Mucosa of descending colon (tissue), 3 donors: ENCODE results near the gene SPEM1. TPM values are rescaled to one million over a fixed set of nuclear protein-coding genes. Genes with fewer than 3 reads are reported as not detected.

ENCODE experiments used
- ATAC-seq: fragments of 200-7000 bp; cut with Tn5 transposase; one replicate; pipeline ENCODE4 v1.9.1; 2020; ENCODE audit warnings: mild to moderate bottlenecking, moderate library complexity
- DNase-seq, 3 donors: peaks; one replicate each; pipeline ENCODE4 v3.0.0-alpha.2; 2020
- H3K36me3 ChIP-seq: fragments of 200-600 bp; one replicate; pipeline ENCODE4 v1.8.0; 2021; ENCODE audit warnings: low read depth, mild to moderate bottlenecking
- H3K4me1 ChIP-seq: fragments of 200-600 bp; one replicate; pipeline ENCODE4 v1.8.0; 2021; ENCODE audit warnings: low read depth, mild to moderate bottlenecking
- H3K4me3 ChIP-seq: fragments of 200-600 bp; one replicate; pipeline ENCODE4 v1.8.0; 2021; ENCODE audit warnings: mild to moderate bottlenecking
- H3K9me3 ChIP-seq: fragments of 200-600 bp; one replicate; pipeline ENCODE4 v1.8.0; 2021; ENCODE audit warnings: mild to moderate bottlenecking
- intact Hi-C, 2 donors: fragments of 100-400 bp; cut with DNase I in 1 of 2; cut with micrococcal nuclease in 1 of 2; formaldehyde crosslinking; loops; one replicate each; pipeline versions ENCODE4 v1.11.0 to v1.11.1; 2022; cut with DNase I, micrococcal nuclease
- total RNA-seq, 3 donors: library from RNA; stranded (reverse); fragmentation: NEBNext Ultra II Directional in 2 of 3; extraction: Animal tissue kit (Norgen Biotek cat#: 25700) in 2 of 3; gene quantifications; one replicate each; pipeline versions ENCODE4 v1.2.1 to v1.2.4, GENCODE V29; 2021 to 2023
- TF ChIP-seq, protein P1 (sequence below): fragments of 200-600 bp; IDR thresholded peaks from one replicate; pipeline ENCODE4 v1.8.0; 2022; ENCODE audit warnings: antibody characterized with exemption, mild to moderate bottlenecking
- donor health status: DM: no; HTN: no; CAD: no; lungs with moderate emphysema.
- donor health status: DM: no; HTN: no; CAD: no.
- donor health status: DM: no; HTN: yes; CAD: no.

The SPEM1 gene
- total RNA-seq, 3 donors from 2014 or later: not detected

DNA sequence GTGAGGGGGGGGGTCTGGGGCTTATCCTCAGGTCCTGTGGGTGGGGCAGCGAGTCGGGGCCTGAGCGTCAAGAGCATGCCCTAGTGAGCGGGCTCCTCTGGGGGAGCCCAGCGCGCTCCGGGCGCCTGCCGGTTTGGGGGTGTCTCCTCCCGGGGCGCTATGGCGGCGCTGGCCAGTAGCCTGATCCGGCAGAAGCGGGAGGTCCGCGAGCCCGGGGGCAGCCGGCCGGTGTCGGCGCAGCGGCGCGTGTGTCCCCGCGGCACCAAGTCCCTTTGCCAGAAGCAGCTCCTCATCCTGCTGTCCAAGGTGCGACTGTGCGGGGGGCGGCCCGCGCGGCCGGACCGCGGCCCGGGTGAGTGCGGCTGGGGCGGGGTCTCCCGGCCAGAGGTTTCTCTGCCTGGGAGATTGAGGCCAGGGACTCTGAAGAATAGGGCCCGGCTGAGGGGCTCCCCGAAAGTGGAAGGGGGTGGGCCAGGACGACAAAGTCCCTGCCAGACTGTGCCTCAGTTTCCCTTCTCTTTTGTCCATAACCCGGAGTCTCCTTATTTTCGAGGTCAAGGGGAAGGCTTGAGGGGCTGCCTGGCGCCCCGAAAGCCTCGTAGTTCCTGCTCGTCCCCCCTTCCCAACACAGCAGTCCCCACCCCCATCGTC lies 19.5 kb downstream of the SPEM1 start, which contains the start of gene FGF11:
Gene FGF11, plus strand, starts transcription at position 51 of the 651 bp plus-strand sequence. Its CDS starts 109 bp downstream, at position 160.
- peak in 1 of 3 donors; percentile 43 for DNase-seq
- H3K9me3 ChIP-seq: no peaks in the 10 kb centered on the region
- no peak for ATAC-seq
- H3K4me3 ChIP-seq: no peak within 1 kb of the TSS
- intact Hi-C loops: no loop called here
- H3K4me1 ChIP-seq: peaks cover 26% of the 10 kb centered on the region
- H3K36me3 ChIP-seq: no peaks in the 10 kb centered on the region
- TF ChIP-seq, protein P1, sequence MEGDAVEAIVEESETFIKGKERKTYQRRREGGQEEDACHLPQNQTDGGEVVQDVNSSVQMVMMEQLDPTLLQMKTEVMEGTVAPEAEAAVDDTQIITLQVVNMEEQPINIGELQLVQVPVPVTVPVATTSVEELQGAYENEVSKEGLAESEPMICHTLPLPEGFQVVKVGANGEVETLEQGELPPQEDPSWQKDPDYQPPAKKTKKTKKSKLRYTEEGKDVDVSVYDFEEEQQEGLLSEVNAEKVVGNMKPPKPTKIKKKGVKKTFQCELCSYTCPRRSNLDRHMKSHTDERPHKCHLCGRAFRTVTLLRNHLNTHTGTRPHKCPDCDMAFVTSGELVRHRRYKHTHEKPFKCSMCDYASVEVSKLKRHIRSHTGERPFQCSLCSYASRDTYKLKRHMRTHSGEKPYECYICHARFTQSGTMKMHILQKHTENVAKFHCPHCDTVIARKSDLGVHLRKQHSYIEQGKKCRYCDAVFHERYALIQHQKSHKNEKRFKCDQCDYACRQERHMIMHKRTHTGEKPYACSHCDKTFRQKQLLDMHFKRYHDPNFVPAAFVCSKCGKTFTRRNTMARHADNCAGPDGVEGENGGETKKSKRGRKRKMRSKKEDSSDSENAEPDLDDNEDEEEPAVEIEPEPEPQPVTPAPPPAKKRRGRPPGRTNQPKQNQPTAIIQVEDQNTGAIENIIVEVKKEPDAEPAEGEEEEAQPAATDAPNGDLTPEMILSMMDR: no peak

DNA sequence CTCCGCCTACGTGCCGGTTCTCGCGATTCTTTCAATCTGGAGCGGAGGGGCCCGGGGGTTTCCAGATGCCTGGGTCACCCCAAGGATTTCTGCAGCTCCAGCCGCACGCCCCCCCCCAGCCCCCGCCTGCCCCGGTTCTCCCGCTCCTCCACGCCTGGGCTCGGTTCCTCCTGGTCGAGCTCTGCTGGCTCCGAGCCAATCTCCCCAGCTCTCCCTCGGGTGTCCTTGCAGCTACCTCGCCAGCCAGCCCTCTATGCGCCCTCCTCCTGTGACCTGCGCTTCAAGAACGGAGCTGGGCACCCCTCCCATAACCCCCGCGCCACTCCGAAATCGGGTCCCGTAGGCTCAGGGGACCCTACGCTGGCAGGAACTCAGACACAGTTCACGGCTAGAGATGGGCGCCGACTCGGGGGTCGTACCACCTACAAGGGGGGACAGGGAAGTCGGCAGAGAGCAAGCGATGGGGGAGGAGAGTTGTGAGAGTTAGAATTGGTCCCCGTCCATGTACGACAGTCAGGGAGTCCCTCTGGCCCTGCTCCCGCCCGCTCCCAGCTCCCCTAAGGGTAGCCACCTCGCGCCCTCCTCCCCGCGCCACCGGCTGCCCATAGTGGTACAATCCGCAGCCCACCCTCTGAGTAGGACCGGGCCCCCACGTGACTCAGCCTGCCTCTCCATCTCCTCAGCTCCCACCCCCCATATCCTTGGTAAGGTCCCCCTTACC lies 20.1 kb downstream of the SPEM1 start:
- TF ChIP-seq, protein P1: no peak
- no peak overlapping the region for H3K4me3 ChIP-seq
- ATAC-seq: no peak
- intact Hi-C loops: no loop called here
- H3K36me3 ChIP-seq: no peaks in the 10 kb centered on the region
- no peaks in the 10 kb centered on the region for H3K9me3 ChIP-seq
- peak; percentile 49 to 69 (median 65) for DNase-seq
- peaks cover 31% of the 10 kb centered on the region for H3K4me1 ChIP-seq

DNA sequence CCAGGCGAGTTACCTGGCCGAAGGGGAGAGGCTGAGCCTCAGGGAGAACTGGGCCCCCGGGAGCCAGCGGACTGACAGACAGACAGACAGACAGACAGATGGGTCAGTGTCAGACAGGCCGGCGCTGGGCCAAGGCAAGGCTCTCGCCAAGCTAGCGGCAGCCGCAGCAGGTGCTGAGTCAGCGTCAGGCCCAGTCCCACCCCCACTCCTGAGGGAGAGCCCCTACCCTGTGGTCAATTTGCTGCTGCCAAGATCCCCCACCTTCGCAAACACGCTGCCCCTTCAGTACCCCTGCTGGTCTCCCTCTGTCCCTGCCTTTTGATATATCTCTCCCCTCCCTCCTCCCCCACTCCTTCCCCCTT lies 20.7 kb downstream of the SPEM1 start:
- no peak overlapping the region for H3K4me3 ChIP-seq
- intact Hi-C loops: no loop called here
- H3K4me1 ChIP-seq: peaks cover 31% of the 10 kb centered on the region
- H3K9me3 ChIP-seq: no peaks in the 10 kb centered on the region
- no peaks in the 10 kb centered on the region for H3K36me3 ChIP-seq
- TF ChIP-seq, protein P1: no peak
- no peak for DNase-seq
- no peak for ATAC-seq

DNA sequence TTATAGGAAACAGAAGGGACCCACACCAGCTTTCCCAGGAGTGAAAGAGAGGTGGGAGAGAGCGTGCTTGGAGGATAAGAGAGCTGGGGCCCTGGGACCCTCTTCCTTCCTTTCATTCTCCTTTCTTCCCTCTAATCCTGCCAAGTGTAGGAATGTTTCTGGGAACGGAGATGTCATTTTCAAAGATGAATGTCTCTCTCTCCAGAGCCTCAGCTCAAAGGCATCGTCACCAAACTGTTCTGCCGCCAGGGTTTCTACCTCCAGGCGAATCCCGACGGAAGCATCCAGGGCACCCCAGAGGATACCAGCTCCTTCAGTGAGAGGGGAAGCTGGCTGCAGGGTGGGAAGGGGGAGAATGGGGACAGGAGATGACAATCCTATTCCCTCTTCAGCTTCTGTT lies 21.1 kb downstream of the SPEM1 start:
- Histone ChIP-seq H3K36me3 (no peaks in the 10 kb centered on the region), H3K4me1 (peaks cover 31% of the 10 kb centered on the region), H3K9me3 (no peaks in the 10 kb centered on the region), H3K4me3 (no peak overlapping the region)
- TF ChIP-seq, protein P1: no peak
- intact Hi-C loops: no loop called here
- ATAC-seq (no peak), DNase-seq (no peak)

DNA sequence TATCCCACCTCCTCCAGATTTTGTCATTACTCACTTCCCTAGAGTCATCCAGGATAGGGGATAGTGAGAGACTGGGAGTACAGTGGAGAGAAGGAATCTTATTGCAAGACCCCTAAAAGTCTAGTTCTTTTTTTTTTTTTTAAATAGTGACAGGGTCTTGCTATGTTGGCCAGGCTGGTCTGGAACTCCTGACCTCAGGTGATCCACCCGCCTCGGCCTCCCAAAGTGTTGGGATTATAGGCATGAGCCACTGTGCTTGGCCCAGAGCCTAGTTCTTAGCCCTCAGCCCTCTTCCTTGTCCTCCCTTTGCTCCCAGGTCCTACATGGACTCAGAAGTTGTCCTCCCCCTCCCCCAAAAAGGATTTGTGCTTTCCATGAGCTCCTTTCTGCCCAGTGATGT lies 22.0 kb downstream of the SPEM1 start:
- intact Hi-C loops: no loop called here

More for the DNA sequence above, 22.0 kb downstream of the SPEM1 start:
- DNase-seq (no peak), ATAC-seq (no peak)
- Histone ChIP-seq H3K4me1 (peaks cover 30% of the 10 kb centered on the region), H3K4me3 (no peak overlapping the region), H3K36me3 (no peaks in the 10 kb centered on the region), H3K9me3 (no peaks in the 10 kb centered on the region)
- TF ChIP-seq, protein P1: no peak
